ENCODE data around the gene FOXP1. TPM values are rescaled to one million over a fixed set of nuclear protein-coding genes. Genes with fewer than 3 reads are reported as not detected.
"Not testable (repeated sequence)": the region's sequence is repeated elsewhere in the genome, so short reads cannot be mapped to it uniquely, and the experiment has no call there.

Gene FOXP1
- total RNA-seq, 1 experiment from 2014 or later = 22.1 TPM

- Histone ChIP-seq H3K9me3 (replicated peaks) (no peaks in the 10 kb centered on the region), H3K4me3 (no peak overlapping the region), H3K4me1 (replicated peaks) (peaks cover 26% of the 10 kb centered on the region), H3K27me3 (replicated peaks) (no peaks in the 10 kb centered on the region), H3K27ac (no peak overlapping the region), H3K36me3 (peaks cover 30% of the 10 kb centered on the region)
- no peak for DNase-seq (ENCODE audit: low read depth in 1 of 2, low spot score in 2 of 2)
These were observed 591.4 kb downstream of the FOXP1 start for GRCh38 chr3:70992131-70992530.

GRCh38 chr3:70990723-70991122 is 592.8 kb downstream of the FOXP1 start:
- peaks cover 29% of the 10 kb centered on the region; the same call in 1 of the 2 replicates for H3K36me3 ChIP-seq
- H3K4me3 ChIP-seq = no peak overlapping the region
- DNase-seq (ENCODE audit: low read depth in 1 of 2, low spot score in 2 of 2) = no peak
- peak overlapping the region; percentile 52 for H3K27ac ChIP-seq
- H3K27me3 ChIP-seq (replicated peaks) = no peaks in the 10 kb centered on the region
- H3K4me1 ChIP-seq (replicated peaks) = peaks cover 28% of the 10 kb centered on the region
- H3K9me3 ChIP-seq (replicated peaks) = no peaks in the 10 kb centered on the region

DNA sequence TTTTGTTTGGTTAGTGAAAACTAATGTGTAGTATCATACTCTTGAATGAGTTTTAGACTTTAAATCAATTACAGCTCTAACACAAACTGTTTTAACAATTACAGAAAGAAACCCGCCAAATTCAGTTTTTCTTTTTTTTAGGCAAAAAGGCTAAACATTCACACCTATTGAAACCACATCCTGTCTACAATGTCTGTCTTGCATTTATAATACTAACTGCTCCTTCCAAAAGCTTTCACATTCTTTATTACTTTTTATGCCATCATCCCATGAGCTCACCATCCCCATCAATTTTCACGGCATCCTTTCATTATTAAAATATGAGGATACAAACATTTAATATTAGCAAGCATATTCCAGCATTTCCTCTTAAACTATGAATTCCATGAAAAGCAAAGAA is 593.3 kb downstream of the FOXP1 start:
- no peaks in the 10 kb centered on the region for H3K9me3 ChIP-seq (replicated peaks)
- H3K4me1 ChIP-seq (replicated peaks) = peaks cover 33% of the 10 kb centered on the region
- no peaks in the 10 kb centered on the region for H3K27me3 ChIP-seq (replicated peaks)
- no peak overlapping the region for H3K4me3 ChIP-seq
- H3K27ac ChIP-seq = peak overlapping the region; percentile 52
- H3K36me3 ChIP-seq = peaks cover 29% of the 10 kb centered on the region; the same call in 1 of the 2 replicates
- no peak for DNase-seq (ENCODE audit: low read depth in 1 of 2, low spot score in 2 of 2)

- no peaks in the 10 kb centered on the region for H3K9me3 ChIP-seq (replicated peaks)
- peak in 1 of 2 experiments; percentile 64 for DNase-seq (ENCODE audit: low read depth in 1 of 2, low spot score in 2 of 2)
- H3K27me3 ChIP-seq (replicated peaks) = no peaks in the 10 kb centered on the region
- H3K27ac ChIP-seq = peak overlapping the region; percentile 52
- peaks cover 34% of the 10 kb centered on the region for H3K36me3 ChIP-seq
- peaks cover 43% of the 10 kb centered on the region for H3K4me1 ChIP-seq (replicated peaks)
- no peak overlapping the region for H3K4me3 ChIP-seq
These were observed 594.4 kb downstream of the FOXP1 start for GRCh38 chr3:70989174-70989573.

- no peaks in the 10 kb centered on the region for H3K27me3 ChIP-seq (replicated peaks)
- H3K27ac ChIP-seq = no peak overlapping the region
- peaks cover 54% of the 10 kb centered on the region for H3K4me1 ChIP-seq (replicated peaks)
- H3K36me3 ChIP-seq = peaks cover 36% of the 10 kb centered on the region
- DNase-seq (ENCODE audit: low read depth in 1 of 2, low spot score in 2 of 2) = no peak
- no peaks in the 10 kb centered on the region for H3K9me3 ChIP-seq (replicated peaks)
- H3K4me3 ChIP-seq = no peak overlapping the region
These were observed 595.4 kb downstream of the FOXP1 start for GRCh38 chr3:70988111-70988510.

GRCh38 chr3:70985572-70985971 is 598.0 kb downstream of the FOXP1 start:
- no peak overlapping the region for H3K27ac ChIP-seq
- peaks cover 71% of the 10 kb centered on the region for H3K4me1 ChIP-seq (replicated peaks)
- H3K36me3 ChIP-seq = peaks cover 24% of the 10 kb centered on the region
- no peak overlapping the region for H3K4me3 ChIP-seq
- DNase-seq (ENCODE audit: low read depth in 1 of 2, low spot score in 2 of 2) = no peak
- H3K9me3 ChIP-seq (replicated peaks) = no peaks in the 10 kb centered on the region
- H3K27me3 ChIP-seq (replicated peaks) = no peaks in the 10 kb centered on the region

- no peaks in the 10 kb centered on the region for H3K9me3 ChIP-seq (replicated peaks)
- H3K27ac ChIP-seq = peak overlapping the region; percentile 92; the same call in 1 of the 2 replicates
- H3K4me1 ChIP-seq (replicated peaks) = peaks cover 66% of the 10 kb centered on the region
- H3K27me3 ChIP-seq (replicated peaks) = no peaks in the 10 kb centered on the region
- H3K36me3 ChIP-seq = peaks cover 21% of the 10 kb centered on the region
- no peak overlapping the region for H3K4me3 ChIP-seq
- DNase-seq (ENCODE audit: low read depth in 1 of 2, low spot score in 2 of 2) = peak in 1 of 2 experiments; percentile 23
These were observed 598.6 kb downstream of the FOXP1 start for GRCh38 chr3:70984776-70985482.

- H3K4me1 ChIP-seq (replicated peaks) = peaks cover 47% of the 10 kb centered on the region
- H3K9me3 ChIP-seq (replicated peaks) = no peaks in the 10 kb centered on the region
- H3K4me3 ChIP-seq = peak overlapping the region; percentile 2
- DNase-seq (ENCODE audit: low read depth in 1 of 2, low spot score in 2 of 2) = peak; percentile 76 to 89
- no peaks in the 10 kb centered on the region for H3K27me3 ChIP-seq (replicated peaks)
- H3K36me3 ChIP-seq = peaks cover 28% of the 10 kb centered on the region
- H3K27ac ChIP-seq = peak overlapping the region; percentile 92
These were observed 600.8 kb downstream of the FOXP1 start for GRCh38 chr3:70982700-70983140.

- Histone ChIP-seq H3K4me1 (replicated peaks) (peaks cover 47% of the 10 kb centered on the region), H3K4me3 (no peak overlapping the region)
These were observed 601.2 kb downstream of the FOXP1 start for GRCh38 chr3:70982284-70982683.

DNA sequence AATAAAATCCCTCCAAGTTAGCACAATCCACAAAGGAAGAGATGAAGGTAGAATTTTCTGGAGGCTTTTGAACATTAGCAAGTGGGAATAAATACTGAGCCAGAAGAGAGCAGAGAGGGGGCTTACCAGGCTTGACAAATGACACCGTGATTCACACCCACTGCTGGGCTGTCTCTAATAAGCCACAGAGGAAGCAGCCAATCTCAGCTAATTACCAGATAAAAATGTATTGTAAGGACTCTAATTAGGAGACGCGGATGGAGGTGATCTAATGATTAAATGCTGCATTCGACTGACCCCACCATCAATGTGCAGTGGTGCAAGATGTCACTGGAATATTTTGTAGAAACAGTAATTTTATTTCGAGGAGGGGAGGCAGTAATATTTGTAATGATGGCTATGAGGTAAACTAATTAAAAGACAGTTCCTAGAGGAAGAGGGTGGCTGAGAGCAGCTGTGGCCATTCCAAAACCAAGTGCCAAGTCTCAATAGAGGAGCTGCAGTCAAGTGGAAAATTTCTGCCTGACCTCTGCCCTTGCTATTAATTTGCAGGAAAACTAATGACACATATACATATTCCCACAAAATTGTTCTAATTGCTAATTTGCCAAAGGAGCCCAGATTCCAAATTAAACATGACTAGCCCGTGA is 602.2 kb downstream of the FOXP1 start:
- H3K36me3 ChIP-seq = peaks cover 29% of the 10 kb centered on the region
- H3K9me3 ChIP-seq (replicated peaks) = no peaks in the 10 kb centered on the region
- H3K27me3 ChIP-seq (replicated peaks) = no peaks in the 10 kb centered on the region
- no peak for DNase-seq (ENCODE audit: low read depth in 1 of 2, low spot score in 2 of 2)
- no peak overlapping the region for H3K4me3 ChIP-seq
- peaks cover 47% of the 10 kb centered on the region for H3K4me1 ChIP-seq (replicated peaks)
- peak overlapping the region; percentile 92 for H3K27ac ChIP-seq

More at GRCh38 chr3:70982284-70982683, 601.2 kb downstream of the FOXP1 start:
- Histone ChIP-seq H3K9me3 (replicated peaks) (no peaks in the 10 kb centered on the region), H3K27me3 (replicated peaks) (no peaks in the 10 kb centered on the region), H3K36me3 (peaks cover 28% of the 10 kb centered on the region), H3K27ac (peak overlapping the region; percentile 92)
- no peak for DNase-seq (ENCODE audit: low read depth in 1 of 2, low spot score in 2 of 2)

DNA sequence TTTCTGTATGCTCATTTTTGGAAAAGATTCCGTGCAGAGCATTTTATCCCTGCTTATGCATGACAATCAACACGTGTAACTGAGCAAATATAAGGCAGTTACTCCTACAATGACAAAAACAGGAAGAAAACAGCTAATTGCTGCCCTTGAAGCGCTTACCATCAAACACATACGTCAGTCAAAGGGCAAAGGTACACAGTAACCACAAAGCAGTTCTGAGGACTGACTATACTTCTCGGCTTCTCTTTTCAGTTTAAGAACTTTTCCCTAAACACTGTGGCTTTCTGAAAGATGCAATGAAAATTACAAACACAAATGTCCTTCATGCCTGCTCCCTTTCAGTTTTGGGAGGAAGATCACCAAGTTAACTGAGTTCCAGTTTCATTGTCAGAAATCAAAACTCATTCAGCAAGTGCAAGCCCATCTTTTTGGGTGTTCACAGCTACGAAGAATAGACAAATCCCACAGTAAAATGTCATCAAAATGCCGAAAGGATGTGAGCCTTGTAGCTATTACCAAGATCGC is 602.8 kb downstream of the FOXP1 start:
- H3K27ac ChIP-seq = no peak overlapping the region
- peaks cover 33% of the 10 kb centered on the region for H3K36me3 ChIP-seq
- no peak overlapping the region for H3K4me3 ChIP-seq
- peaks cover 46% of the 10 kb centered on the region for H3K4me1 ChIP-seq (replicated peaks)
- H3K27me3 ChIP-seq (replicated peaks) = no peaks in the 10 kb centered on the region
- H3K9me3 ChIP-seq (replicated peaks) = no peaks in the 10 kb centered on the region
- DNase-seq (ENCODE audit: low read depth in 1 of 2, low spot score in 2 of 2) = no peak

- Histone ChIP-seq H3K27me3 (replicated peaks) (no peaks in the 10 kb centered on the region), H3K9me3 (replicated peaks) (no peaks in the 10 kb centered on the region), H3K27ac (no peak overlapping the region), H3K4me1 (replicated peaks) (peaks cover 40% of the 10 kb centered on the region), H3K36me3 (peaks cover 39% of the 10 kb centered on the region), H3K4me3 (no peak overlapping the region)
- no peak for DNase-seq (ENCODE audit: low read depth in 1 of 2, low spot score in 2 of 2)
These were observed 603.4 kb downstream of the FOXP1 start for GRCh38 chr3:70979983-70980645.

GRCh38 chr3:70977712-70978111 is 605.8 kb downstream of the FOXP1 start:
- H3K4me1 ChIP-seq (replicated peaks) = peaks cover 16% of the 10 kb centered on the region
- H3K27me3 ChIP-seq (replicated peaks) = no peaks in the 10 kb centered on the region
- H3K27ac ChIP-seq = no peak overlapping the region
- no peak for DNase-seq (ENCODE audit: low read depth in 1 of 2, low spot score in 2 of 2)
- peaks cover 43% of the 10 kb centered on the region for H3K36me3 ChIP-seq
- H3K9me3 ChIP-seq (replicated peaks) = no peaks in the 10 kb centered on the region
- H3K4me3 ChIP-seq = no peak overlapping the region

GRCh38 chr3:70975981-70976380 is 607.5 kb downstream of the FOXP1 start:
- DNase-seq (ENCODE audit: low read depth in 1 of 2, low spot score in 2 of 2); H3K4me1 ChIP-seq (replicated peaks); H3K27me3 ChIP-seq (replicated peaks); H3K27ac ChIP-seq; H3K9me3 ChIP-seq (replicated peaks); H3K4me3 ChIP-seq: not testable (repeated sequence)
- H3K36me3 ChIP-seq = peaks cover 43% of the 10 kb centered on the region
